HepG2 (cell line): ENCODE results near the gene SKI.

ENCODE experiments used
- GTF2F1 ChIP-seq: fragments of 150-350 bp; IDR thresholded peaks from 2 replicates; pipeline ENCODE4 v1.6.1; 2014; ENCODE audit warnings: low read length
- RORA ChIP-seq: sonication (generic); formaldehyde crosslinking; IDR thresholded peaks from 2 replicates; pipeline ENCODE4 v1.5.0; 2020; ENCODE audit warnings: mild to moderate bottlenecking, missing genetic modification reagents, moderate library complexity
- TF ChIP-seq, protein P1 (sequence below): IDR thresholded peaks from 2 replicates; pipeline ENCODE4 v1.4.0; 2020; ENCODE audit warnings: mild to moderate bottlenecking, missing genetic modification reagents

DNA sequence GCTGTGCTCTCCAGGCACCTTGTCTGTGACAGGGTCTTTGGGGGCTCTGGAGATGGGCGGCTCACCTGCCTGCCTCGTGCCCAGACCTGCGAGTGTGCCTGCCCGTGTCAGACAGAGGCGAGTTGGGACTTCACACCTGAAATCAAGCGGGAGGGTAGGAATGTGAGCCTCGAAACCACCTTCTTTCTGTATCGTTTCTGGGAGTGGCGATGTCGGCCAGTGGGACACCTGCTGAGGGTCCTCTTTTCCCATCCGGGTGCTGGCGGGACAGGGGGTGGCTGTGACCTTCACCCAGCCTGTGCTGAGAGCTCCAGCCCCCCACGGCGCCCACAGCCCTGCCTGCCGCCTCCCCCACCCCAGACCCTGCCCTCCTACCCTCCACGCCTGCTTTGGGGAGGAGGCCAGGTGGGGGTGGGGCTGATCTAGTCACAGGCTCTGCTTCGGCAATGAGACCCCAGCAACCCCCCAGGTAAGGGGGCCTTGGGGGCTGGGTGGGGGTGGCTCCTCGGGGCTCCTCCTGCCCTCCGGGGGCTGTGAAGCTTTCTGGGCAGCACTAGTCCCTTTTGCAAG lies 17.9 kb upstream of the SKI start:
- no peak for TF ChIP-seq RORA (CRISPR knock-in tag)
- TF ChIP-seq GTF2F1, result no peak
- TF ChIP-seq, protein P1, sequence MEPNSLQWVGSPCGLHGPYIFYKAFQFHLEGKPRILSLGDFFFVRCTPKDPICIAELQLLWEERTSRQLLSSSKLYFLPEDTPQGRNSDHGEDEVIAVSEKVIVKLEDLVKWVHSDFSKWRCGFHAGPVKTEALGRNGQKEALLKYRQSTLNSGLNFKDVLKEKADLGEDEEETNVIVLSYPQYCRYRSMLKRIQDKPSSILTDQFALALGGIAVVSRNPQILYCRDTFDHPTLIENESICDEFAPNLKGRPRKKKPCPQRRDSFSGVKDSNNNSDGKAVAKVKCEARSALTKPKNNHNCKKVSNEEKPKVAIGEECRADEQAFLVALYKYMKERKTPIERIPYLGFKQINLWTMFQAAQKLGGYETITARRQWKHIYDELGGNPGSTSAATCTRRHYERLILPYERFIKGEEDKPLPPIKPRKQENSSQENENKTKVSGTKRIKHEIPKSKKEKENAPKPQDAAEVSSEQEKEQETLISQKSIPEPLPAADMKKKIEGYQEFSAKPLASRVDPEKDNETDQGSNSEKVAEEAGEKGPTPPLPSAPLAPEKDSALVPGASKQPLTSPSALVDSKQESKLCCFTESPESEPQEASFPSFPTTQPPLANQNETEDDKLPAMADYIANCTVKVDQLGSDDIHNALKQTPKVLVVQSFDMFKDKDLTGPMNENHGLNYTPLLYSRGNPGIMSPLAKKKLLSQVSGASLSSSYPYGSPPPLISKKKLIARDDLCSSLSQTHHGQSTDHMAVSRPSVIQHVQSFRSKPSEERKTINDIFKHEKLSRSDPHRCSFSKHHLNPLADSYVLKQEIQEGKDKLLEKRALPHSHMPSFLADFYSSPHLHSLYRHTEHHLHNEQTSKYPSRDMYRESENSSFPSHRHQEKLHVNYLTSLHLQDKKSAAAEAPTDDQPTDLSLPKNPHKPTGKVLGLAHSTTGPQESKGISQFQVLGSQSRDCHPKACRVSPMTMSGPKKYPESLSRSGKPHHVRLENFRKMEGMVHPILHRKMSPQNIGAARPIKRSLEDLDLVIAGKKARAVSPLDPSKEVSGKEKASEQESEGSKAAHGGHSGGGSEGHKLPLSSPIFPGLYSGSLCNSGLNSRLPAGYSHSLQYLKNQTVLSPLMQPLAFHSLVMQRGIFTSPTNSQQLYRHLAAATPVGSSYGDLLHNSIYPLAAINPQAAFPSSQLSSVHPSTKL (CRISPR knock-in tag), result no peak
